HG03575 (cell line): Measurements from ENCODE around the gene KRTAP1-5.
"Not testable (repeated sequence)": the region's sequence is repeated elsewhere in the genome, so short reads cannot be mapped to it uniquely, and the experiment has no call there.

Experiments
- ATAC-seq: cut with Tn5 transposase; IDR thresholded peaks from one replicate; pipeline ENCODE4 v1.9.1; 2021; ENCODE audit not compliant: unreplicated experiment, insufficient number of reproducible peaks, low FRiP score; ENCODE audit errors: extremely low read depth

The KRTAP1-5 gene

DNA sequence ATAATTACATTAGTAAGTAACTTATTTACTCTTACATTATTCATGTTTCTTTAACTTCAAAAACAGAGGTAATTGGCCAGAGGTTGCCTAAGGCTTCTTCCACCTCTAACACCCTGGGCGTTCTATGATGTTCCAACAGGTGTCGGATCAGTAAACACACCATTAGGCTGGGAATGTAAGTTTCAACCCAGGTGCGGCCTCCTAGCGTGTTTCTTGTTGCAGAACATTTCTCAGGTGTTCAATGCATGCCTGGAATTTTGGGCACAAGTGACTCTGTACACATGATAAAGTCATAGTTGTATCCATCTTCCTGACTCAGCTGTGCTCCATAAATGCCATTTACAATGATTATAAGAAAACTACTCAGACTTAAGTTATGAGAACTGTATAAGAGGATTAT is 27.0 kb upstream of the KRTAP1-5 start:
- no peak for ATAC-seq

DNA sequence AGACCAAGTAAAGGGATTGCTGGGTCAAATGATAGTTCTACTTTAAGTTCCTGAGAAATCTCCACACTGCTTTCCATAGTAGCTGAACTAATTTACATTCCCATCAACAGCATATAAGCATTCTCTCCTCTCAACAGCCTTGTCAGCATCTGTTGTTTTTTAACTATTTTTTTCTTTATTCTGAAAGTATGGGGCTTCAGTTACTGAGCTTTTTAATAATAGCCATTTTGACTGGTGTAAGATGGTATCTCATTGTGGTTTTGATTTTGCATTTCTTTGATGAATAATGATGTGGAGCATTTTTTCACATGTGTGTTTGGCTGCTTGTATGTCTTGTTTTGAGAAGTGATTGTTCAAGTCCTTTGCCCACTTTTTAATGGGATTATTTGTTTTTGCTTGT is 25.6 kb upstream of the KRTAP1-5 start:
- no peak for ATAC-seq

GRCh38 chr17:41049110-41049509 is 22.1 kb upstream of the KRTAP1-5 start:
- no peak for ATAC-seq

- ATAC-seq = no peak
Measured at GRCh38 chr17:41048441-41048840, 21.4 kb upstream of the KRTAP1-5 start.

- not testable (repeated sequence) for ATAC-seq
Measured at GRCh38 chr17:41046735-41047465, 19.9 kb upstream of the KRTAP1-5 start, which contains the start of gene KRTAP2-1. KRTAP2-1 (minus strand) TSS chr17:41047316; CDS start chr17:41047267, 49 bp downstream.

DNA sequence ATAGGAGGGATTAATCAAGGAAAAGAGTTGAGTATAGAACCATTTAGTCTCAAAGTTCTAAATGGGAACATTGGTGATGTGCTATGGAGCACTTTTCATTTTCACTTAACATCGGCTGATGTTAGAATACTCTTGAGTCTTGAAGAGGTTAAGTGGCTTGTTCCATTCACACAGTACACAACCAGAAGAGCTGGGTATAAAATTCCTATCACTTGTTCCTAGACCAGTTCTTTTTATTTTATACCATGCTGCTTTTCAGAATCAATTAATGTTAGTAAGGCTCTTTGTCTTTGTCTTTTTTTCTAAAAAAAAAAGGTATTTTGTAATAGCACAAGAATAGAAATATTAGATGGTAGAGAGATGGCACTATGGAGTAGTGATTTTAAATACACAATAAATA is 15.9 kb upstream of the KRTAP1-5 start:
- ATAC-seq = no peak

GRCh38 chr17:41040783-41041571 is 14.0 kb upstream of the KRTAP1-5 start, which contains the start of gene KRTAP1-1:
KRTAP1-1 (minus strand) TSS chr17:41041450; CDS start chr17:41041397, 53 bp downstream.
- not testable (repeated sequence) for ATAC-seq

DNA sequence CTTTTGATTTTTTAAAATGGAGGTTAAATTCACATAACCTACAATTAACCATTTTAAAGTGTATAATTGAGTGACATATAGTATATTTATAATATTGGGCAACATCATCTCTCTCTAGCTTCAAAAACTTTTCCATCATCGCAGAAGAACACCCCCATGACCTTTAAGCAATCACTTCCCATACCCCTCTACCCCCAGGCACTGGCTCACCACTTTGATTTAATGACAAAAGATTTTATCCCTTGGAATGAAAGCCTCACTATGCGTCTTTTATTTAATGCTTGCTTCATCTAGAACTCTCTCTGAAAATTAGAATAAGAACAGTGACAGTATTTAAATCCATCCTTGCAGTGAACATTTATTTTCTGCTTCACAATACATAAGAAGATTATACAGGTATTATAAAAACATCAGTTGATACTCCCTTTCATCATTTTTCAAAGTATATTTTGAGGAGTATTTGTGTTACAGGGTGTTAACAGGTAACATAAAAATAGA is 10.9 kb upstream of the KRTAP1-5 start:
- no peak for ATAC-seq

- ATAC-seq = not testable (repeated sequence)
Measured at GRCh38 chr17:41034346-41034935, 7.4 kb upstream of the KRTAP1-5 start, which contains the start of gene KRTAP1-3. KRTAP1-3 (minus strand) TSS chr17:41034874; CDS start chr17:41034821, 53 bp downstream.

- no peak for ATAC-seq
Measured at GRCh38 chr17:41029633-41030245, 2.7 kb upstream of the KRTAP1-5 start, which contains the start of gene KRTAP1-4. KRTAP1-4 (minus strand) TSS chr17:41030195; CDS start chr17:41030078, 117 bp downstream.

DNA sequence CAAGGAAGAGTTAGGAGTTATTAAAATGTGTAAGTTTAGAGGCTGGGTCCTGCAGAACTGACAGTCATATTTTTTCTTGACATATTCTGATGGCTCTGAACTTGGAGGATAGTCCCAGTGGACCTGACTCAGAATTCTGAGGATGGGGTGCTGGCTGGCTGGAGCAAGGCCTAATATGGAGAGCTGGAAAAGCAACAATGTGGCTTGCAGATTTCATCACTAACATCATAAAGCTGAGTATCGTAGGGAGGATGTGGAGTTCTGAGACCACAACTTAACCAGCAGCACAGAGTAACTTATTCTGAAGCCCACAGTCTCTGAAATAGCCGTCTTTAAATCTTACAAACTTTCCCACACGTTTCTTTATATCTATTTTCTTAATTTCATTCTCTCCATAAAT is 2.3 kb downstream of the KRTAP1-5 start:
- ATAC-seq = no peak

DNA sequence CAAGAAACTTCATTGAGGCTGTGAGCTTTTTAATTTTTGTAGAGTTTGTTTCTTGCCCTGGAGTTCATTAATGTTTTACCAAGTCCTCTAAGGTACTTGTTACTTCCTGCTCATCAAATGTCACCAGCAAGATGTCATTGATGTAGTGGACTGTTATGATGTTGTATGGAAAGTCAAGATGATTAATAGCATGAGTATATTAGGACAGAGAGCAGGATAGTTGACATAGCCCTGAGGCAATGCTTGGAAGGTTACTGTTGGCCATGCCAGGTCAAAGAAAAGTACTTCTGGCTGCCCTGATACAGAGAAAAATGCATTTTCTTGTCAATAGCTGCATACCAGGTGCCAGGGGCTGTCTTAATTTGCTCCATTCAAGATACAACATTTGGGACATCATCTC is 6.7 kb downstream of the KRTAP1-5 start:
- no peak for ATAC-seq

- ATAC-seq = no peak
Measured at GRCh38 chr17:41019415-41019814, 7.6 kb downstream of the KRTAP1-5 start.

DNA sequence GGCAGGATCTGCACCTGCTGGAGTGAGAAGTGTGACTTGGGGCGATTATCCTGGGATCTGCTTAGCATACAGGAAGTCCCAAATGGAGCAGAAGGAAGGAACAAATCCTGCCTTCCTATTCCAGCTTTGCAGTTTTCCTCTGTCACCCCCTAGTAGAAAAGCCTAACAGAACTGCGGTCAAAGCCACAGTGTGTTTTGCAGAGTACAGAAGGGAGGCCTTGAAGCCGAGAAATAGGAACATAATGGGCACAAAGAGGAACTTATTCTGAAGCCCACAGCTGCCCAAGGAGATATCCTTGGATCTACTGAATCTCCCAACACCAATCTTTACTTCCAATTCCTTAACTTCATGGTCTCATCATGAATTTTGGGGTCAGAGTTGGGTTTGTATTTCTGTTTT is 8.5 kb downstream of the KRTAP1-5 start:
- no peak for ATAC-seq

DNA sequence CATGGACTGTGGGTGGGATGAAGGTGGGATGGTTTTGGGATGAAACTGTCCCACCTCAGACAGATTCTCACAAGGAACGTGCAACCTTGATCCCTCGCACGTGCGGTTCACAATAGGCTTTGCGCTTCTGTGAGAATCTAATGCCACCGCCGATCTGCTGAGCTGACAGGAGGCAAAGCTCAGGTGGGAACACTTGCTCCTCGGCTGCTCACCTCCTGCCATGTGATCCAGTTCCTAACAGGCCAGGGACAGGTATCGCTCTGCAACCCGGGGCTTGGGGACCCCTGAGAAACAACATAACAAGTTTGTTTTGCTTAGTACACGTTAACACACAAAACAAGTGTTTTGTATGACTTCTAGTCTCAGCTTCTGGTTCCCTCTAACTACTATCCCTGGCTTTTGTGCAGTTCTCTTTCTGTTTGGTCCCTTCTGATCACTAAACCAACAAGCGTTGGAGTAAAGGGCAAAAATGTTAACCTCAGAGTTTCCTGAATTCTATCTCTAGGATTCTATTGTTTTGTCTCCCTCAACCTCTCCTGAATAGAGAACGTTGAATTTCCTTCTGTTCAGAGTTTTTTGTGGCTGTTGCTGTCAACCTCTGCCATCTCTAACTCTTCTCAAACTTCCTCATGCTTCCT is 10.3 kb downstream of the KRTAP1-5 start:
- ATAC-seq = no peak

- no peak for ATAC-seq
Measured at GRCh38 chr17:41015454-41015853, 11.6 kb downstream of the KRTAP1-5 start.

- ATAC-seq = no peak
Measured at GRCh38 chr17:41013606-41014005, 13.4 kb downstream of the KRTAP1-5 start.

- no peak for ATAC-seq
Measured at GRCh38 chr17:41013181-41013580, 13.8 kb downstream of the KRTAP1-5 start.
